BLaER1 (cell line): ENCODE measurements around the gene NUBP1.

Source experiments
- H3K27ac ChIP-seq: shearing (Covaris generic); formaldehyde crosslinking; 2 replicates; pipeline ENCODE4 v1.8.1; 2022
- H3K27me3 ChIP-seq: shearing (Covaris generic); formaldehyde crosslinking; 2 replicates; pipeline ENCODE4 v1.8.1; 2022
- H3K36me3 ChIP-seq: shearing (Covaris generic); formaldehyde crosslinking; 2 replicates; pipeline ENCODE4 v1.8.1; 2022
- H3K4me1 ChIP-seq: shearing (Covaris generic); formaldehyde crosslinking; 2 replicates; pipeline ENCODE4 v1.8.1; 2022
- H3K4me2 ChIP-seq: shearing (Covaris generic); formaldehyde crosslinking; 2 replicates; pipeline ENCODE4 v1.8.1; 2022
- H3K4me3 ChIP-seq: shearing (Covaris generic); formaldehyde crosslinking; 2 replicates; pipeline ENCODE4 v1.8.1; 2022
- H3K9ac ChIP-seq: shearing (Covaris generic); formaldehyde crosslinking; 2 replicates; pipeline ENCODE4 v1.8.1; 2022
- H3K9me3 ChIP-seq: shearing (Covaris generic); formaldehyde crosslinking; 2 replicates; pipeline ENCODE4 v1.8.1; 2022
- H4K20me1 ChIP-seq: shearing (Covaris generic); formaldehyde crosslinking; 2 replicates; pipeline ENCODE4 v1.8.1; 2022
- Cebpa-rat ChIP-seq: shearing (Covaris generic); IDR thresholded peaks from 2 replicates; pipeline ENCODE4 v1.8.1; 2022

NUBP1 gene

DNA sequence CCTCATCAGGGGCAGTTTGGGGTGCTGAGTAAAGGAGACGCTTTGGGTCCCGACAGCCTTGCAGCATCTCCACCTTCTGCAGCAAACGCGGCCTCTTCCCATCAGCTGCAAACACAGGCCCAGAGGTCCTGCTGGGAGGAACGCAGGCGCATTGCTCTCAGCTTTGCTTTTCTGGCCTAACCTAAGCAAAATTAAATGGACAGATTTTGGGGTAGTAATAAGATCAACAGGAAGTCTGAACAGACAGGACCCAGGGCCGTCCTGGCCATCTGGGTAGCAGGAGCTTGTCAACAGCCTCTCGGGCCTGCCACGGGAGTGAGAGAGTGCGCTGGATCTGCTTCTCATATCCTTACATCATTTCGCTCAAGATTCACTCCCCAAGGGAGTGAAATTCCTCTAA, 7.2 kb downstream of the NUBP1 start:
- Histone ChIP-seq H3K9ac (peak overlapping the region; percentile 32; the same call in 1 of the 2 replicates), H3K4me2 (0 out of 2 replicates have a peak overlapping the region, but pooled peaks have one; percentile 3), H4K20me1 (no peaks in the 10 kb centered on the region), H3K4me1 (peaks cover 86% of the 10 kb centered on the region), H3K4me3 (no peak overlapping the region), H3K36me3 (peaks cover 75% of the 10 kb centered on the region), H3K27ac (peak overlapping the region; percentile 80; the same call in 1 of the 2 replicates), H3K27me3 (no peaks in the 10 kb centered on the region), H3K9me3 (no peaks in the 10 kb centered on the region)
- no peak for TF ChIP-seq Cebpa-rat

DNA sequence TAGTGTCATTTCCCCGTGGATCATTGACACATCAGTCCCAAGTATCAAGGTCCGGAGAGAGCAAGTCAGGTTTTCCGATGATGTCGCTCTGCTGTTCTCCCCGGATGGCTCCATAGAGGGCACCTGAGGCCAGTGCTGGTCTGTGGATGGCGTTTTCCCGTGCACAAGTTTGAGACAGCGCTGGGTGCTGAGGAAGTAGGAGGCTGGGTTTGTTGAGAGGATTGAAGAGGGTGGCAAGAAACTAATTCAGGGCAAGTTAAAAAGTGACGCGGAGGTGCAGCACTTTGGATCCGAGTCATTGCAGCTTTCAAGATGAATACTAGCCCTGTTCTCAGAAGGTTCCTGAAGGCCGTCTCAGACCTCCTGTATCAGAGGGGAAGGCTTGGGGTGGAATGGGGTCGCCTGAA, 7.7 kb downstream of the NUBP1 start:
- TF ChIP-seq Cebpa-rat, result no peak
- Histone ChIP-seq H3K27me3 (no peaks in the 10 kb centered on the region), H4K20me1 (no peaks in the 10 kb centered on the region), H3K4me2 (no peak overlapping the region), H3K36me3 (peaks cover 75% of the 10 kb centered on the region), H3K9me3 (no peaks in the 10 kb centered on the region), H3K9ac (no peak overlapping the region), H3K4me1 (peaks cover 86% of the 10 kb centered on the region), H3K4me3 (no peak overlapping the region), H3K27ac (peak overlapping the region; percentile 80)

DNA sequence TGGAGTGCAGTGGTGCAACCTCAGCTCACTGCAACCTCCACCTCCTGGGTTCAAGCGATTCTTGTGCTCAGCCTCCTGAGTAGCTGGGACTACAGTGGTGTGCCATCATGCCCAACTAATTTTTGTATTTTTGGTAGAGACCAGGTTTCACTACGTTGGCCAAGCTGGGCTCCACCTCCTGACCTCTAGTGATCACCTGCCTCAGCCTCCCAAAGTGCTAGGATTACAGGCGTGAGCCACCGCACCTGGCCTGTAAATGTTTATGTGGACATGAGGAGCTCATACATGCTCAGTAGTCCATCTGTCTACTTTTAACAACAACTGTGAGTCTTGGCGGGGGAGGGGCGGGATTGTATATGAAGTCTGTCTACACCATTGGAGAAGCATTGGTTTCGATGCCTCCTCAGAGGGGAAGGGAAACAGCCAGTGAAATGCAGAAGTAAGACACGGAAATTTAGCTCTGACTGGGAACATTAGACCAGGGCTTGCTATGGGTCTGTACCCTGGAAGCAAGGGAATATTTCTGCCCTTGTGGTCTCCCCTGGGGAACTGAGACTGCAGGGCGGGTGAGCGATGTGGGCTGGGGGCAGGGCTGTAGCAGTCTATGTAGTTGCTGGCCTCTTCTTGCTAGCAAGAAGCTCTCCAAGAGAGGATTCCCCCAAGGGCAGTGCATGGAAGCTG, 9.3 kb downstream of the NUBP1 start:
- no peaks in the 10 kb centered on the region for H3K27me3 ChIP-seq
- peaks cover 75% of the 10 kb centered on the region for H3K36me3 ChIP-seq
- peak overlapping the region; percentile 80 for H3K27ac ChIP-seq
- H3K9me3 ChIP-seq, result no peaks in the 10 kb centered on the region
- peaks cover 93% of the 10 kb centered on the region for H3K4me1 ChIP-seq
- peak overlapping the region; percentile 44 for H3K4me3 ChIP-seq
- TF ChIP-seq Cebpa-rat, result no peak
- peak overlapping the region; percentile 88 for H3K4me2 ChIP-seq
- peak overlapping the region; percentile 64 for H3K9ac ChIP-seq
- no peaks in the 10 kb centered on the region for H4K20me1 ChIP-seq

DNA sequence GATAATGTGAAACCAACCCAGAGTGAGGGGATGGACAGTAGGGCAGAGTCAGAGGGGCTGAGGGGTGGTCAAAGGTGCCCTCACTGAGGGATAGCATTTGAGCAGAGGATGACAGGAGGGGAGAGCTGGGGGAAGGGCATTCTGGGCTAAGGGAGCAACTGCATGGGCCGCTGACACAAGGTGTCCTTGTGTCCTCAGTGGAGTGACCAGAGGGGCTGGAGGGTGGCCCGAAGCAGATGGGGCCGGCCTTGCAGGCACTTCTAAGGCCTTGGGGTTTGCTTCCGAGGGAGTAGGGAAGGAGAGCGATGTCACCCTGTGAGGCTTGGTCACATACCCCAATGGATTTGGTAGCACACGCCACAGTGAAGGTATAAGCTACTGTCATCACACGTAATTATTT, 10.0 kb downstream of the NUBP1 start:
- H3K4me2 ChIP-seq, result peak overlapping the region; percentile 88

DNA sequence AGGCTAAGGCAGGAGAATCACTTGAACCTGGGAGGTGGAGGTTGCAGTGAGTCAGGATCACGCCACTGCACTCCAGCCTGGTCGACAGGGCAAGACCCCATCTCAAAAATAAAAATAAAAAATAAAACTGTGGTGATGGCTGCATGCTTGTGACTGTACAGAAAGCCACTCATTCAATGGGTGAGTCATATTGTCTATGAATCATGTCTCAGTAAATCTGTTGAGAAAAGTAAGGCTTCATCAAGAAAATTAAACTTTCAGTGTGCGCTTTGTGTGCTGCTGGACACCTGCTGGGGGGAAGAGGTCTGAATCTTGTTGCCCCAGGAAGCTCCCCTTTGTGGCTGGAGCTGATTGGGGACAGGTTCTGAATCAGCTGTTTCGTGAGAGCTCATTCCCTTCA, 11.3 kb downstream of the NUBP1 start:
- Histone ChIP-seq H3K27me3 (no peaks in the 10 kb centered on the region), H3K9me3 (no peaks in the 10 kb centered on the region), H3K27ac (0 out of 2 replicates have a peak overlapping the region, but pooled peaks have one; percentile 18), H3K9ac (no peak overlapping the region), H4K20me1 (no peaks in the 10 kb centered on the region), H3K36me3 (peaks cover 74% of the 10 kb centered on the region), H3K4me2 (peak overlapping the region; percentile 88), H3K4me1 (peaks cover 94% of the 10 kb centered on the region), H3K4me3 (no peak overlapping the region)
- no peak for TF ChIP-seq Cebpa-rat

More for the DNA sequence above, 10.0 kb downstream of the NUBP1 start:
- TF ChIP-seq Cebpa-rat, result no peak
- no peaks in the 10 kb centered on the region for H3K9me3 ChIP-seq
- peak overlapping the region; percentile 64 for H3K9ac ChIP-seq
- no peaks in the 10 kb centered on the region for H4K20me1 ChIP-seq
- peak overlapping the region; percentile 44 for H3K4me3 ChIP-seq
- peaks cover 94% of the 10 kb centered on the region for H3K4me1 ChIP-seq
- H3K36me3 ChIP-seq, result peaks cover 75% of the 10 kb centered on the region
- H3K27ac ChIP-seq, result peak overlapping the region; percentile 80
- H3K27me3 ChIP-seq, result no peaks in the 10 kb centered on the region

DNA sequence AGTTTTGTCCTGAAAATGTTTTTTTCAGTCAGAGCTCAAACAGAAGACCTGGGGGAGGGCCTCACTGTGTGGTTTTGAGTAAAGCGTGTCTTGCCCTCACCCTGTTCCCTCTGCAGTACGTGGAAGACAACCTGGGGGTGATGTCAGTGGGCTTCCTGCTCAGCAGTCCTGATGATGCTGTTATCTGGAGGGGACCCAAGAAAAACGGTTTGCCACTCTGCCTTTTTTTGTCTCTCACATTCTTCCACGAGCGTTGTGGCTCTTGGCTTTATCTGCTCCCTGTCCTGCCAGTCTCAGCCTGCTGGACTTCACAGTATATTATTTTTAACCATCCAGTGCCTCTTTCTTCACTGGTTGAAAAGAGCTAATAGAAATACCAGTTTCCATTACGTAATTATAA, 12.9 kb downstream of the NUBP1 start:
- H3K4me3 ChIP-seq, result no peak overlapping the region
- TF ChIP-seq Cebpa-rat, result no peak
- H3K4me2 ChIP-seq, result peak overlapping the region; percentile 67
- H3K4me1 ChIP-seq, result peaks cover 95% of the 10 kb centered on the region
- no peak overlapping the region; the same call in 1 of the 2 replicates for H3K9ac ChIP-seq
- H3K36me3 ChIP-seq, result peaks cover 73% of the 10 kb centered on the region
- H4K20me1 ChIP-seq, result no peaks in the 10 kb centered on the region
- H3K27ac ChIP-seq, result peak overlapping the region; percentile 63
- no peaks in the 10 kb centered on the region for H3K27me3 ChIP-seq
- H3K9me3 ChIP-seq, result no peaks in the 10 kb centered on the region

DNA sequence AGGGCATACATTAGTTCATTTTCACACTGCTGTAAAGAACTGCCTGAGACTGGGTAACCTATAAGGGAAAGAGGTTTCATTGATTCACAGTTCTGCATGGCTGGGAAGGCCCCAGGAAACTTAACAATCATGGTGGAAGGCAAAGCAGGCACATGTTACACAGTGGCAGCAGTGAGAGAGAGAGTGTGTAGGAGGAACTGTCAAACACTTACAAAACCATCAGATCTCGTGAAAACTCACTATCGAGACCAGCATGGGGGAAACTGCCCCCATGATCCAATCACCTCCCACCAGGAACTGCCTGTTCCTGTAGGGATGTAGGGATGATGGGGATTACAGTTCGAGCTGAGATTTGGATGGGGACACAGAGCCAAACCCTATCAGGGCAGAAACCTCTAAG, 17.2 kb downstream of the NUBP1 start:
- Histone ChIP-seq H3K4me2 (peak overlapping the region; percentile 94), H3K27me3 (no peaks in the 10 kb centered on the region), H3K4me1 (peaks cover 95% of the 10 kb centered on the region), H4K20me1 (no peaks in the 10 kb centered on the region), H3K36me3 (peaks cover 79% of the 10 kb centered on the region), H3K4me3 (peak overlapping the region; percentile 48), H3K27ac (peak overlapping the region; percentile 90), H3K9me3 (0 out of 2 replicates have a peak, but pooled peaks cover 5% of the 10 kb centered on the region), H3K9ac (peak overlapping the region; percentile 74)
- no peak for TF ChIP-seq Cebpa-rat

DNA sequence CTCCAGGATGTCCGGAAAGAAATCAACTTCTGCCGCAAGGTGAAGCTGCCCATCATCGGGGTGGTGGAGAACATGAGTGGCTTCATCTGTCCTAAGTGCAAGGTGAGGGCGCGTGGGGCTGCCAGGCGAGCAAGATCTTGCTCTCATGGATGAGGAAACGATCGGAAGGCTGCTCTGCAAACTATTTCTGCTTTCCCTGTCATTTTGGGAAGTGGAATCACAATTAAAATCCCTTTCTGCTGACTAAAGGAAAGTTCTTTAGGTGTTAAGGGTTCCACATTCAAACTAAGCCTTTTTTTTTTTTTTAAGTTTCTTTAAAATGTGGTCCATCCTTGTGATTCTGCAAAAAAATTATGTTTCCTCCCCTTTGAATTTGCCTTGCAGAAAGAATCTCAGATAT, 17.7 kb downstream of the NUBP1 start:
- Histone ChIP-seq H3K36me3 (peaks cover 74% of the 10 kb centered on the region), H3K4me3 (no peak overlapping the region), H3K4me1 (peaks cover 95% of the 10 kb centered on the region), H3K27ac (peak overlapping the region; percentile 90), H3K4me2 (peak overlapping the region; percentile 94), H3K9ac (peak overlapping the region; percentile 74), H4K20me1 (no peaks in the 10 kb centered on the region), H3K27me3 (no peaks in the 10 kb centered on the region), H3K9me3 (0 out of 2 replicates have a peak, but pooled peaks cover 5% of the 10 kb centered on the region)
- no peak for TF ChIP-seq Cebpa-rat

DNA sequence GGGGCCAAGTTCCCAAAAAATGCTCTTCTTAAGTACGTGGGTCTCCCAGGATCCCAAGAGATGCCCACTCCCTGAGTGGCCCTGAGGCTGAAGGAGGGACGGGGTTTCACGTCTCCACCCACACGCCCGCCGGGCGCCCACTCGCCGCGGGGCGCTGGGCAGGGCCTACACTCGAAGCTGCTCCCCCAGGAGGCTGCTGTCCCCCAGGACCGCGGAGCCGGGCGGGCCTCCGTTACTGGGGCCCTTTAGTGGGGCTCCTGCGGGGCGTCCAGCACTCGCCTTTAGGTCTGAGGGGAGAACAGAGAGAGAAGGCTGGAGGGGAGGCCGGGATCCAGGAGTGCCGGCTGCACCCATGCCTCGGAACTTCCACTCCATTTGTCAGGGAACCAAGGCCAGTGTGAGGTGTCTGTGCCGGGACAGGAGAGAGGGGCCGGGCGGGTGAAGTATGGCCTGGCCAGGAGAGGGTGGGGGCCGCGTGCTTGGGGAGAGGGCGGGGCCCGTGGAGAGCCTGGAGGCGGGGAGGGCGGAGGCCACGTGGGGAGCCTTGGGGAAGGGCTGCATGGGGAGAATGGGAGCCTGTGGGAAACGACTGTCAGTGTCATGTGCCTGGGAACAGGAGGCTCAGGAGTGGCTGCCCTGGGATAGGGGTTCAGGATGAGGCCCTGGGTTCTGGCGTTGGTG, 18.8 kb downstream of the NUBP1 start:
- Histone ChIP-seq H4K20me1 (no peaks in the 10 kb centered on the region), H3K4me2 (peak overlapping the region; percentile 94), H3K27ac (peak overlapping the region; percentile 90), H3K27me3 (no peaks in the 10 kb centered on the region), H3K9ac (peak overlapping the region; percentile 64), H3K4me3 (peak overlapping the region; percentile 56), H3K36me3 (peaks cover 69% of the 10 kb centered on the region), H3K4me1 (peaks cover 95% of the 10 kb centered on the region), H3K9me3 (0 out of 2 replicates have a peak, but pooled peaks cover 5% of the 10 kb centered on the region)
- no peak for TF ChIP-seq Cebpa-rat

DNA sequence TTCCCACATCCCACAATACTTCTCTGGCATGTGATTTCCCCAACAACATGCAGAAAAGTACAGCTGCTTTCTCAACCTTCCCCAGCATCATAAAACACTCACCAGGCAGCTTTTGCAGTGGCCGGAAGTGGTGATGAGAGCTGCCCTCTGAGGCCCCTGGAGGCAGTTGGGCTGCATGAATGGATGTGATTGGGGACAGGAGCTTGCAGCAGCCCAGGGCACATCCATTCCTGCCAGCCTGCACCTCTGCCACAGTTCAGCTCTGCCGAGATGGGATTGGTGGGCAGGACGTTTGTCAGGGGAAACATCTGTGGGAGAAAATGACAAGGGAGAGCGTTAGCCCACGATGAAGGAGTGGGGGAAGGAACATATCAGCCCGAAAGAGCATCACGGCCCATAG, 19.8 kb downstream of the NUBP1 start:
- peaks cover 100% of the 10 kb centered on the region for H3K4me1 ChIP-seq
- peak overlapping the region; percentile 64 for H3K9ac ChIP-seq
- TF ChIP-seq Cebpa-rat, result no peak
- peak overlapping the region; percentile 90 for H3K27ac ChIP-seq
- H3K27me3 ChIP-seq, result no peaks in the 10 kb centered on the region
- H3K4me3 ChIP-seq, result peak overlapping the region; percentile 56
- H4K20me1 ChIP-seq, result no peaks in the 10 kb centered on the region
- H3K36me3 ChIP-seq, result peaks cover 69% of the 10 kb centered on the region
- H3K9me3 ChIP-seq, result 0 out of 2 replicates have a peak, but pooled peaks cover 5% of the 10 kb centered on the region
- H3K4me2 ChIP-seq, result peak overlapping the region; percentile 94
